A549 (cell line): Measurements from ENCODE around the gene CTDP1.

Experiments used
- CTCF ChIP-seq: fragments of >200 bp; sonication (Bioruptor Twin); formaldehyde crosslinking; IDR thresholded peaks from 3 replicates; pipeline ENCODE4 v1.5.1; 2016
- JUN ChIP-seq, 2 experiments: fragments of >200 bp; sonication (Bioruptor Twin); formaldehyde crosslinking; IDR thresholded peaks; 2 replicates in 1 of 2; 3 replicates in 1 of 2; pipeline ENCODE4 v1.6.1; 2016 to 2017
- MAFK ChIP-seq: fragments of 450-650 bp; IDR thresholded peaks from 2 replicates; pipeline ENCODE4 v1.6.1; 2014; ENCODE audit not compliant: partially characterized antibody
- MAZ ChIP-seq: fragments of 150-350 bp; IDR thresholded peaks from 2 replicates; pipeline ENCODE4 v1.6.1; 2014; ENCODE audit warnings: antibody characterized with exemption, low read depth, low read length, borderline replicate concordance
- NFE2L2 ChIP-seq: fragments of 150-350 bp; conservative IDR thresholded peaks from 2 replicates; pipeline ENCODE4 v1.6.1; 2014; ENCODE audit warnings: low read length
- PHF8 ChIP-seq: fragments of 200-600 bp; sonication (generic); IDR thresholded peaks from 2 replicates; pipeline ENCODE4 v1.6.1; 2016; ENCODE audit warnings: low read depth, mild to moderate bottlenecking, antibody characterized with exemption, moderate library complexity, borderline replicate concordance
- POLR2A ChIP-seq: IDR thresholded peaks from 2 replicates; pipeline ENCODE4 v1.6.1; 2012; ENCODE audit warnings: mild to moderate bottlenecking, low read length
- RCOR1 ChIP-seq: fragments of 150-350 bp; IDR thresholded peaks from 2 replicates; pipeline ENCODE4 v1.6.1; 2014; ENCODE audit warnings: antibody characterized with exemption, low read length, low read depth
- REST ChIP-seq: fragments of 200-600 bp; sonication (generic); IDR thresholded peaks from 2 replicates; pipeline ENCODE4 v1.6.1; 2016; ENCODE audit warnings: antibody characterized with exemption, mild to moderate bottlenecking, moderate library complexity
- TF ChIP-seq, protein P1 (sequence below): fragments of 250-450 bp; sonication (Bioruptor Pico); IDR thresholded peaks from 2 replicates; pipeline ENCODE4 v1.5.0; 2021; ENCODE audit warnings: mild to moderate bottlenecking, moderate library complexity, borderline replicate concordance

GRCh38 chr18:79778291-79778791 is 98.7 kb downstream of the CTDP1 start:
- TF ChIP-seq CTCF (no peak), POLR2A (no peak), REST (no peak), RCOR1 (no peak), PHF8 (no peak), JUN (IDR thresholded peaks at IDR 0.05) (no peak), MAZ (no peak), MAFK (no peak), NFE2L2 (no peak)
- TF ChIP-seq, protein P1, sequence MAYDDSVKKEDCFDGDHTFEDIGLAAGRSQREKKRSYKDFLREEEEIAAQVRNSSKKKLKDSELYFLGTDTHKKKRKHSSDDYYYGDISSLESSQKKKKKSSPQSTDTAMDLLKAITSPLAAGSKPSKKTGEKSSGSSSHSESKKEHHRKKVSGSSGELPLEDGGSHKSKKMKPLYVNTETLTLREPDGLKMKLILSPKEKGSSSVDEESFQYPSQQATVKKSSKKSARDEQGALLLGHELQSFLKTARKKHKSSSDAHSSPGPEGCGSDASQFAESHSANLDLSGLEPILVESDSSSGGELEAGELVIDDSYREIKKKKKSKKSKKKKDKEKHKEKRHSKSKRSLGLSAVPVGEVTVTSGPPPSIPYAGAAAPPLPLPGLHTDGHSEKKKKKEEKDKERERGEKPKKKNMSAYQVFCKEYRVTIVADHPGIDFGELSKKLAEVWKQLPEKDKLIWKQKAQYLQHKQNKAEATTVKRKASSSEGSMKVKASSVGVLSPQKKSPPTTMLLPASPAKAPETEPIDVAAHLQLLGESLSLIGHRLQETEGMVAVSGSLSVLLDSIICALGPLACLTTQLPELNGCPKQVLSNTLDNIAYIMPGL (CRISPR knock-in tag) = no peak
